Kidney capillary endothelial cell (primary cell): ENCODE measurements around the gene TFAP2A.
A peak's percentile ranks its signal among the peaks of the same experiment; 100 is the strongest.

Experiments
- DNase-seq: peaks from one replicate; pipeline ENCODE4 v3.0.0-alpha.2; 2018; ENCODE audit warnings: low spot score

TFAP2A gene

GRCh38 chr6:10412461-10413261, 2.2 kb downstream of the TFAP2A start:
- no peak for DNase-seq

GRCh38 chr6:10411971-10412460, 2.9 kb downstream of the TFAP2A start:
- DNase-seq = no peak

- no peak for DNase-seq
Measured at GRCh38 chr6:10411131-10411970, 3.5 kb downstream of the TFAP2A start.

- no peak for DNase-seq
Measured at GRCh38 chr6:10410207-10411050, 4.4 kb downstream of the TFAP2A start.

GRCh38 chr6:10409731-10410206, 5.1 kb downstream of the TFAP2A start:
- no peak for DNase-seq

GRCh38 chr6:10409233-10409721, 5.6 kb downstream of the TFAP2A start:
- no peak for DNase-seq

GRCh38 chr6:10408457-10408856, 6.4 kb downstream of the TFAP2A start:
- no peak for DNase-seq

- DNase-seq = no peak
Measured at GRCh38 chr6:10407674-10408054, 7.2 kb downstream of the TFAP2A start.

GRCh38 chr6:10407018-10407673, 7.7 kb downstream of the TFAP2A start:
- no peak for DNase-seq

- no peak for DNase-seq
Measured at GRCh38 chr6:10406556-10406955, 8.3 kb downstream of the TFAP2A start.

- no peak for DNase-seq
Measured at GRCh38 chr6:10405513-10405900, 9.4 kb downstream of the TFAP2A start.

GRCh38 chr6:10404799-10405512, 9.9 kb downstream of the TFAP2A start:
- no peak for DNase-seq

GRCh38 chr6:10404107-10404798, 10.6 kb downstream of the TFAP2A start:
- DNase-seq = peak; percentile 88

GRCh38 chr6:10403385-10404106, 11.3 kb downstream of the TFAP2A start:
- peak; percentile 33 for DNase-seq

GRCh38 chr6:10402648-10403311, 12.1 kb downstream of the TFAP2A start:
- DNase-seq = no peak

- DNase-seq = no peak
Measured at GRCh38 chr6:10401632-10402223, 13.1 kb downstream of the TFAP2A start.

GRCh38 chr6:10401004-10401536, 13.8 kb downstream of the TFAP2A start:
- no peak for DNase-seq

- no peak for DNase-seq
Measured at GRCh38 chr6:10400330-10400729, 14.5 kb downstream of the TFAP2A start.
